ENCODE data around the gene ROBO3. TPM values are rescaled to one million over a fixed set of nuclear protein-coding genes. Genes with fewer than 3 reads are reported as not detected.

The ROBO3 gene
- total RNA-seq, 3 donors from 2014 or later, result 4.0 to 10.3 (median 8.5) TPM

DNA sequence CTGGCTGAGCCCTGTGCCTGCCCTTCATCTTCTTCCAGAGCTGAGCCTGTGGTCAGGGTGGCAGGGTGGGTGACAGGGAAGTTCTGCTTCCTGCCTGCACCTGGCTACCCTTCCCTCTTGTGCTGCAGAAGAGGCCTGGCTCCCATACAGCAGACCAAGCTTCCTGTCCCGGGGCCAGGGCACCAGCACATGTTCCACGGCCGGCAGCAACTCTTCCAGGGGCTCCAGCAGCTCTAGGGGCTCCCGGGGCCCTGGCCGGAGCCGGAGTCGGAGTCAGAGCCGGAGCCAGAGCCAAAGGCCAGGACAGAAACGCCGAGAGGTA, 15.0 kb downstream of the ROBO3 start:
- Histone ChIP-seq H3K36me3 (ENCODE audit: low read depth) (no peaks in the 10 kb centered on the region), H3K4me1 (ENCODE audit: low read depth) (peaks cover 3% of the 10 kb centered on the region), H3K9me3 (no peaks in the 10 kb centered on the region), H3K4me3 (no peak overlapping the region)
- ATAC-seq (no peak), DNase-seq (no peak)
- TF ChIP-seq, protein P1, sequence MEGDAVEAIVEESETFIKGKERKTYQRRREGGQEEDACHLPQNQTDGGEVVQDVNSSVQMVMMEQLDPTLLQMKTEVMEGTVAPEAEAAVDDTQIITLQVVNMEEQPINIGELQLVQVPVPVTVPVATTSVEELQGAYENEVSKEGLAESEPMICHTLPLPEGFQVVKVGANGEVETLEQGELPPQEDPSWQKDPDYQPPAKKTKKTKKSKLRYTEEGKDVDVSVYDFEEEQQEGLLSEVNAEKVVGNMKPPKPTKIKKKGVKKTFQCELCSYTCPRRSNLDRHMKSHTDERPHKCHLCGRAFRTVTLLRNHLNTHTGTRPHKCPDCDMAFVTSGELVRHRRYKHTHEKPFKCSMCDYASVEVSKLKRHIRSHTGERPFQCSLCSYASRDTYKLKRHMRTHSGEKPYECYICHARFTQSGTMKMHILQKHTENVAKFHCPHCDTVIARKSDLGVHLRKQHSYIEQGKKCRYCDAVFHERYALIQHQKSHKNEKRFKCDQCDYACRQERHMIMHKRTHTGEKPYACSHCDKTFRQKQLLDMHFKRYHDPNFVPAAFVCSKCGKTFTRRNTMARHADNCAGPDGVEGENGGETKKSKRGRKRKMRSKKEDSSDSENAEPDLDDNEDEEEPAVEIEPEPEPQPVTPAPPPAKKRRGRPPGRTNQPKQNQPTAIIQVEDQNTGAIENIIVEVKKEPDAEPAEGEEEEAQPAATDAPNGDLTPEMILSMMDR (IDR thresholded peaks at IDR 0.05), result no peak
- intact Hi-C loops (cut with DNase I, micrococcal nuclease), result no loop called here

DNA sequence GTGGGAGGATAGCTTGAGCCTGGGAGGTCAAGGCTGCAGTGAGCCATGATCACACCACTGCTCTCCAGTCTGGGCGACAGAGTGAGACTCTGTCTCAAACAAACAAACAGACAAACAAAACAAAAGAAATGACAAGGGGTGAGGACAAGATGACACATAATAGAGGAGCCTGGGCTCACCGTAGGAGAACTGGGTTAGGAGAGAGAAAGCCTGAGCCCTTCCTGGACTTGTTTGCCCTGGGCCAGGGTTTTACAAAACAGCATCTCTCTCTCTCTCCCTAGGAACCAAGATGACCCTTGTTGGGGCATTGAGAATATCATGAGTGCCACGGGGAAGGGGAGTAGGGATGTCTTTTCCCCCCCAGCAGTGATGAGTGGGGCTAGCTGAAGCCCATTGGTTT, 15.7 kb downstream of the ROBO3 start:
- intact Hi-C loops (cut with DNase I, micrococcal nuclease), result no loop called here
- H3K4me3 ChIP-seq, result no peak overlapping the region
- ATAC-seq (no peak), DNase-seq (no peak)
- no peaks in the 10 kb centered on the region for H3K9me3 ChIP-seq
- no peaks in the 10 kb centered on the region for H3K36me3 ChIP-seq (ENCODE audit: low read depth)
- H3K4me1 ChIP-seq (ENCODE audit: low read depth), result peaks cover 3% of the 10 kb centered on the region
- TF ChIP-seq, protein P1 (IDR thresholded peaks at IDR 0.05), result no peak

DNA sequence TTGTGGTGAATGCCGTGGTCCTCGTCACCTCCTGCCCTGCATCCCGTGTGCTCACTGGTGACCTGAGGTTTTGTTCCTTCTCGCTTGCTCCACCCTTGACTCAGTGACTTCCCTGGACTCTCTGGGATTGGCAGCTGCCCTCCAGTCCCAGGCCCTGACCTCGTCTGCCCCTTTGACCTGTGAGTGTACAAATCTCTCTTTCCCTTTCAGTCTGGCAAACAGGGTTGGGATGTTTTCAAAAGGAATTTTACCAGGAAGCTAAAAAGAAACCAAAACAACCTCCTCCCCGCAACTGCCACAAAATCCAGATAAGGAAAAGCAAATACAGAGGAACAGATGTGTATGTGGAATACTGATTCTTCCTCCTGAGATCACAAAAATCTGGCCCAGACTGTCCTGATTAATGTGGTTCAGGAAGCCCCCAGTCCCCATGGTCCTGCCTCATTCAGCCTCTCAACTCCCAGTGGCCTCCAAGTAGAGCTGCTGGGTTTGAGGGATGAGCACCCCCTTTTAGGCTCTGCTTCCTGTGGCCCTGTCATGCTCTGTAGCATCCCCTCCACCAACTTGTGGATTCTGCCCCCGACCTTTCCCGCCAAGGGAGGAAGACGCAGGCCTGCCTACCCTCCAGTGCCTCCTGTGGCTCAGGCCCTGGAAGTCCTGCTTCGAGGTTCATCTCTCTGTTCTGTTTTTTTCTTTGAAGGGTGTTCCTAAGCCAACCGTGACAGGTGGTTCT, 17.3 kb downstream of the ROBO3 start:
- Histone ChIP-seq H3K9me3 (no peaks in the 10 kb centered on the region), H3K4me1 (ENCODE audit: low read depth) (no peaks in the 10 kb centered on the region), H3K4me3 (no peak overlapping the region), H3K36me3 (ENCODE audit: low read depth) (no peaks in the 10 kb centered on the region)
- ATAC-seq (peak; percentile 65), DNase-seq (no peak)
- TF ChIP-seq, protein P1 (IDR thresholded peaks at IDR 0.05), result no peak
- intact Hi-C loops (cut with DNase I, micrococcal nuclease), result no loop called here

DNA sequence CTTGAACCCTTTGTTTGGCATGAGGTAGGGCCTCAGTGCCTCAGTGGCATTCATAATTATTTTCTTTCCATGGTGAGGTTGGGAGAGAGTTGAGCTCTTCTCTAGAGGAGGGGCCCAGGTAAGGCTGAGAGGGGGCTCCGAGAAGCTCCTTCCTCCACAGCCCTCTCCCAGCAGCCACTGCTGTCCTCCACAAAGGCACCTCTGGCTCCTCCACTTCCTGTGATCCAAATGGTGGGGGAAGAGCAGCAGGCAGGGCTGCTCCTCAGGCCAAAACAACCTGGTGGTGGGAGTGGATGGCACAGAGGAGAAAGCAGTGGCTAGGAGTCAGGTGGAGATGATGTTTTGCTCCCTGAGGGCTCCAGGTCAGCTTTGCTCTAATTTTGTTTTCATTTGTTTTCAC, 19.1 kb downstream of the ROBO3 start:
- TF ChIP-seq, protein P1 (IDR thresholded peaks at IDR 0.05), result no peak
- ATAC-seq, result no peak
- Histone ChIP-seq H3K36me3 (ENCODE audit: low read depth) (no peaks in the 10 kb centered on the region), H3K9me3 (no peaks in the 10 kb centered on the region), H3K4me3 (no peak overlapping the region), H3K4me1 (ENCODE audit: low read depth) (no peaks in the 10 kb centered on the region)
- no peak for DNase-seq
- intact Hi-C loops (cut with DNase I, micrococcal nuclease), result no loop called here

DNA sequence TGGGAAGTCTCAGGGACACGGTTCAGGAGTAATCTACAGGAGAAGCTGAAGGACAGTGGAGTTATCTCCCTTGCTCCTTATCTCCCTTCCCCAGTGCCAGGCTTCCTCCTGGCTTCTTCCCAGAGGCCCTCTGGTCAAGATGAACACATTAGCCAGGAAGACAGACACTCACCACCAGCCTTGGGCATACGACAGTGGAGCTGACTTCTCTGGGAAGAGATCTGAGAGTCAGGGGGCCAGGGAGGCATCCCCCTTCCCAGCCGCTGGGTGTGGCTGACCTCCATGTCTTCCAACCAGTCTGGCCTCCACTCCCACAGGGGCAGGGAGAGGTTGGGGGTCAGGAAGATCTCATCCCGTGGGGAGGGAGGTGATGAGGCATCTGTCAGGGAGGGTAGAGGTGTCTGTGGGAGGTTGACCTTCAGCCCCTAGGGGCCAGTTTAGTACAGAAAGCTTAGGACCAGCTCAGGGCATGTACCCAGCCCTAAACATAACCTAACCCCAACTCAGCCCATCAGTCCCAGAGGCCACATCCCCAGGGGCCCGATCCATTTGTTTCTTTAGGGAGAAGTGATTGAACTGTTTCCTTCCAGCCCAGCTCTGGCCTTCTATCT, 19.7 kb downstream of the ROBO3 start:
- H3K9me3 ChIP-seq, result no peaks in the 10 kb centered on the region
- no peak for DNase-seq
- TF ChIP-seq, protein P1 (IDR thresholded peaks at IDR 0.05), result no peak
- intact Hi-C loops (cut with DNase I, micrococcal nuclease), result no loop called here
- no peak for ATAC-seq
- H3K4me1 ChIP-seq (ENCODE audit: low read depth), result no peaks in the 10 kb centered on the region
- H3K4me3 ChIP-seq, result no peak overlapping the region
- H3K36me3 ChIP-seq (ENCODE audit: low read depth), result no peaks in the 10 kb centered on the region

Measured in mucosa of descending colon (tissue), 3 donors.